GM23338 (cell line): Measurements from ENCODE around the gene DENND1B. TPM values are rescaled to one million over a fixed set of nuclear protein-coding genes. Genes with fewer than 3 reads are reported as not detected.

ENCODE experiments used
- ATAC-seq: fragments of 200-7000 bp; cut with Tn5 transposase; 3 replicates; pipeline ENCODE4 v1.9.1; 2020
- DNase-seq: peaks from one replicate; pipeline ENCODE4 v3.0.0-alpha.2; 2015; ENCODE audit warnings: low spot score
- H2AFZ ChIP-seq: fragments of 200-600 bp; sonication (generic); 2 replicates; pipeline ENCODE4 v1.8.0; 2016; ENCODE audit warnings: antibody characterized with exemption, mild to moderate bottlenecking, moderate library complexity
- H3F3A ChIP-seq: fragments of 200-600 bp; sonication (generic); replicated peaks from 2 replicates; pipeline ENCODE4 v1.8.0; 2017; ENCODE audit warnings: antibody characterized with exemption, mixed run types, low read depth
- H3K27ac ChIP-seq: fragments of 200-600 bp; sonication (generic); 2 replicates; pipeline ENCODE4 v1.6.1; 2016; ENCODE audit warnings: low read depth
- H3K27me3 ChIP-seq: fragments of 200-600 bp; sonication (generic); 2 replicates; pipeline ENCODE4 v1.8.0; 2016; ENCODE audit warnings: mild to moderate bottlenecking, mixed run types, moderate library complexity; ENCODE audit not compliant: insufficient read depth
- H3K36me3 ChIP-seq: fragments of 200-600 bp; sonication (generic); 2 replicates; pipeline ENCODE4 v1.8.0; 2016; ENCODE audit warnings: mild to moderate bottlenecking; ENCODE audit not compliant: insufficient read depth
- H3K4me1 ChIP-seq: fragments of 200-600 bp; sonication (generic); 2 replicates; pipeline ENCODE4 v1.8.0; 2016; ENCODE audit warnings: mild to moderate bottlenecking, moderate library complexity; ENCODE audit not compliant: insufficient read depth
- H3K4me2 ChIP-seq: fragments of 200-600 bp; sonication (generic); 2 replicates; pipeline ENCODE4 v1.7.1; 2017; ENCODE audit warnings: mixed run types
- H3K4me3 ChIP-seq: fragments of 200-600 bp; sonication (generic); 2 replicates; pipeline ENCODE4 v1.6.1; 2016; ENCODE audit warnings: mixed run types
- H3K79me2 ChIP-seq: fragments of 200-600 bp; sonication (generic); replicated peaks from 2 replicates; pipeline ENCODE4 v1.8.0; 2017; ENCODE audit warnings: mild to moderate bottlenecking; ENCODE audit not compliant: insufficient read depth
- H3K9me2 ChIP-seq: fragments of 200-600 bp; sonication (generic); 2 replicates; pipeline ENCODE4 v1.8.0; 2017; ENCODE audit not compliant: insufficient read depth
- H4K20me1 ChIP-seq: fragments of 200-600 bp; sonication (generic); replicated peaks from 2 replicates; pipeline ENCODE4 v1.8.0; 2017; ENCODE audit warnings: mild to moderate bottlenecking; ENCODE audit not compliant: insufficient read depth
- H3K27ac Mint-ChIP-seq: 2 replicates; pipeline ENCODE4 v1.8.0; 2020; ENCODE audit warnings: inconsistent platforms, mild to moderate bottlenecking, moderate library complexity, mixed read lengths
- H3K27me3 Mint-ChIP-seq: 3 replicates; pipeline ENCODE4 v1.8.0; 2022; ENCODE audit warnings: low read depth, mild to moderate bottlenecking, moderate library complexity, mixed read lengths, inconsistent platforms; ENCODE audit not compliant: insufficient read depth, poor library complexity
- H3K36me3 Mint-ChIP-seq: 3 replicates; pipeline ENCODE4 v1.8.0; 2021; ENCODE audit warnings: low read depth, mild to moderate bottlenecking, inconsistent platforms, moderate library complexity, mixed read lengths
- H3K4me1 Mint-ChIP-seq: 3 replicates; pipeline ENCODE4 v1.8.0; 2020; ENCODE audit warnings: mild to moderate bottlenecking, inconsistent platforms, mixed read lengths
- H3K4me3 Mint-ChIP-seq: 3 replicates; pipeline ENCODE4 v1.8.0; 2021; ENCODE audit warnings: moderate library complexity, mild to moderate bottlenecking, inconsistent platforms, mixed read lengths
- H3K9me3 Mint-ChIP-seq: 3 replicates; pipeline ENCODE4 v1.8.0; 2020; ENCODE audit warnings: moderate library complexity, mild to moderate bottlenecking, inconsistent platforms, mixed read lengths
- CREB1 ChIP-seq: fragments of 250-450 bp; sonication (Bioruptor Pico); IDR thresholded peaks from 2 replicates; pipeline ENCODE4 v1.5.0; 2020; ENCODE audit warnings: low read depth, mild to moderate bottlenecking, moderate library complexity
- CTCF ChIP-seq, 2 experiments: fragments of 200-600 bp in 1 of 2; sonication (generic) in 1 of 2; conservative IDR thresholded peaks; 2 replicates each; pipeline versions ENCODE4 v1.5.1 to v1.6.1; 2016 to 2017; ENCODE audit warnings: antibody characterized with exemption in 2 of 2, low read depth in 2 of 2, mild to moderate bottlenecking in 2 of 2, moderate library complexity in 1 of 2
- ETS1 ChIP-seq: IDR thresholded peaks from 2 replicates; pipeline ENCODE4 v1.6.1; 2016; ENCODE audit warnings: antibody characterized with exemption
- EZH2 ChIP-seq: fragments of 200-600 bp; sonication (generic); IDR thresholded peaks from one replicate; pipeline ENCODE4 v1.8.0; 2017; ENCODE audit warnings: antibody characterized with exemption, mild to moderate bottlenecking, low read depth; ENCODE audit not compliant: unreplicated experiment
- EZH2phosphoT487 ChIP-seq: fragments of 200-600 bp; sonication (generic); IDR thresholded peaks from one replicate; pipeline ENCODE4 v1.8.1; 2018; ENCODE audit warnings: antibody characterized with exemption; ENCODE audit not compliant: unreplicated experiment
- JUNB ChIP-seq: IDR thresholded peaks from one replicate; pipeline ENCODE4 v1.6.1; 2016; ENCODE audit warnings: antibody characterized with exemption; ENCODE audit not compliant: unreplicated experiment
- NANOG ChIP-seq: IDR thresholded peaks from 2 replicates; pipeline ENCODE4 v1.6.1; 2016; ENCODE audit warnings: antibody characterized with exemption, borderline replicate concordance
- POLR2AphosphoS5 ChIP-seq: IDR thresholded peaks from 2 replicates; pipeline ENCODE4 v1.6.1; 2016; ENCODE audit warnings: antibody characterized with exemption, low read depth
- STAT1 ChIP-seq: IDR thresholded peaks from one replicate; pipeline ENCODE4 v1.6.1; 2016; ENCODE audit warnings: antibody characterized with exemption; ENCODE audit not compliant: unreplicated experiment
- ZNF331 ChIP-seq: fragments of 250-450 bp; sonication (Bioruptor Pico); IDR thresholded peaks from 2 replicates; pipeline ENCODE4 v1.5.0; 2020; ENCODE audit warnings: low read depth, mild to moderate bottlenecking, moderate library complexity
- polyA plus RNA-seq: library from polyadenylated mRNA; unstranded; fragments of >200 nt; fragmentation: Nextera tagmentation; extraction: Ambion mirVana; gene quantifications from 2 replicates; pipeline ENCODE4 v1.2.1, GENCODE V29; 2016
- total RNA-seq: library from RNA; depleted of rRNA; stranded (reverse); fragments of >200 nt; shearing (Covaris generic); gene quantifications from 2 replicates; pipeline ENCODE4 v1.2.3, GENCODE V29; 2014

The DENND1B gene
- total and polyA plus RNA-seq, 2 experiments from 2014 or later: 4.3 to 5.2 TPM

- TF ChIP-seq CTCF (conservative IDR thresholded peaks at IDR 0.05; ENCODE audit: low read depth in 2 of 2): no peak
- TF ChIP-seq CREB1 (CRISPR knock-in tag): no peak
- no peak for TF ChIP-seq STAT1
- TF ChIP-seq EZH2: no peak
- TF ChIP-seq NANOG: no peak
- TF ChIP-seq EZH2phosphoT487: no peak
- no peak for TF ChIP-seq ETS1
- TF ChIP-seq JUNB: no peak
These were observed 23.2 kb upstream of the DENND1B start (continued) for GRCh38 chr1:197798492-197798891.

GRCh38 chr1:197797010-197797409, 21.7 kb upstream of the DENND1B start:
- no peak overlapping the region for H3K4me3 ChIP-seq
- no peaks in the 10 kb centered on the region for H3K79me2 ChIP-seq
- H3K9me3 Mint-ChIP-seq: peaks cover 50% of the 10 kb centered on the region
- no peaks in the 10 kb centered on the region for H4K20me1 ChIP-seq
- DNase-seq: no peak
- H3K4me1 ChIP-seq: no peaks in the 10 kb centered on the region
- H3K4me1 Mint-ChIP-seq: peaks cover 2% of the 10 kb centered on the region; the same call in 1 of the 3 replicates
- no peak overlapping the region for H3K27ac ChIP-seq
- no peak overlapping the region for H3K4me2 ChIP-seq
- peaks cover 4% of the 10 kb centered on the region; the same call in 1 of the 2 replicates for H3K36me3 ChIP-seq
- peaks cover 8% of the 10 kb centered on the region for H3K27me3 Mint-ChIP-seq
- H3F3A ChIP-seq: no peaks in the 10 kb centered on the region
- peaks cover 40% of the 10 kb centered on the region for H3K36me3 Mint-ChIP-seq
- ATAC-seq: no peak
- H3K27ac Mint-ChIP-seq: no peak overlapping the region
- no peaks in the 10 kb centered on the region for H3K27me3 ChIP-seq
- no peak overlapping the region for H3K4me3 Mint-ChIP-seq
- TF ChIP-seq ZNF331 (CRISPR knock-in tag) (no peak), EZH2phosphoT487 (no peak), CTCF (conservative IDR thresholded peaks at IDR 0.05; ENCODE audit: low read depth in 2 of 2) (no peak), POLR2AphosphoS5 (no peak), NANOG (no peak), STAT1 (no peak), CREB1 (CRISPR knock-in tag) (no peak)
- no peak overlapping the region for H2AFZ ChIP-seq
- H3K9me2 ChIP-seq: no peaks in the 10 kb centered on the region
